Measurements from ENCODE around the gene SEPTIN2. TPM values are rescaled to one million over a fixed set of nuclear protein-coding genes. Genes with fewer than 3 reads are reported as not detected.
"Not testable (repeated sequence)": the region's sequence is repeated elsewhere in the genome, so short reads cannot be mapped to it uniquely, and the experiment has no call there.

SEPTIN2 gene
- total RNA-seq, 2 donors from 2014 or later: 269 to 272 TPM

GRCh38 chr2:241309684-241310117 lies 6.0 kb upstream of the SEPTIN2 start:
- Mint-ChIP-seq H3K4me1 (ENCODE audit: low read depth) (peaks cover 75% of the 10 kb centered on the region), H3K27me3 (ENCODE audit: low read depth) (no peaks in the 10 kb centered on the region), H3K36me3 (ENCODE audit: insufficient read depth in 2 of 2) (peaks cover 0 to 6% of the 10 kb centered on the region in 2 donors), H3K4me3 (peak overlapping the region; percentile 79 to 84), H3K27ac (peak overlapping the region; percentile 83), H3K9me3 (no peaks in the 10 kb centered on the region)
- peak; percentile 91 to 97 for ATAC-seq (replicated peaks in 1 of 2)
- peak; percentile 73 to 78 for DNase-seq

GRCh38 chr2:241310917-241311566 lies 4.7 kb upstream of the SEPTIN2 start:
- Mint-ChIP-seq H3K27ac (peak overlapping the region; percentile 41), H3K27me3 (ENCODE audit: low read depth) (no peaks in the 10 kb centered on the region), H3K9me3 (no peaks in the 10 kb centered on the region), H3K36me3 (ENCODE audit: insufficient read depth in 2 of 2) (peaks cover 0 to 6% of the 10 kb centered on the region in 2 donors), H3K4me3 (peak overlapping the region; percentile 25 to 36), H3K4me1 (ENCODE audit: low read depth) (peaks cover 66% of the 10 kb centered on the region)
- ATAC-seq (replicated peaks in 1 of 2): no peak
- peak in 1 of 2 donors; percentile 13 for DNase-seq

- Mint-ChIP-seq H3K27ac (peak overlapping the region; percentile 59), H3K36me3 (ENCODE audit: insufficient read depth in 2 of 2) (peaks cover 3 to 10% of the 10 kb centered on the region in 2 donors), H3K4me3 (peak overlapping the region; percentile 23 to 36), H3K27me3 (ENCODE audit: low read depth) (no peaks in the 10 kb centered on the region), H3K9me3 (no peaks in the 10 kb centered on the region), H3K4me1 (ENCODE audit: low read depth) (peaks cover 71% of the 10 kb centered on the region)
- DNase-seq (no peak), ATAC-seq (replicated peaks in 1 of 2) (no peak)
Observed at GRCh38 chr2:241312082-241312481, 3.6 kb upstream of the SEPTIN2 start.

GRCh38 chr2:241313543-241314095 lies 2.1 kb upstream of the SEPTIN2 start:
- H3K36me3 Mint-ChIP-seq (ENCODE audit: insufficient read depth in 2 of 2): peaks cover 3 to 22% of the 10 kb centered on the region in 2 donors
- H3K27me3 Mint-ChIP-seq (ENCODE audit: low read depth): no peaks in the 10 kb centered on the region
- DNase-seq (no peak), ATAC-seq (replicated peaks in 1 of 2) (no peak)
- H3K9me3 Mint-ChIP-seq: no peaks in the 10 kb centered on the region
- H3K4me1 Mint-ChIP-seq (ENCODE audit: low read depth): peaks cover 76% of the 10 kb centered on the region
- peak overlapping the region; percentile 90 to 99 for H3K4me3 Mint-ChIP-seq
- peak overlapping the region; percentile 47 for H3K27ac Mint-ChIP-seq

- DNase-seq (no peak), ATAC-seq (replicated peaks in 1 of 2) (no peak)
- Mint-ChIP-seq H3K4me1 (ENCODE audit: low read depth) (peaks cover 76% of the 10 kb centered on the region), H3K9me3 (no peaks in the 10 kb centered on the region), H3K27ac (peak overlapping the region; percentile 47), H3K27me3 (ENCODE audit: low read depth) (no peaks in the 10 kb centered on the region), H3K4me3 (peak overlapping the region; percentile 90 to 99), H3K36me3 (ENCODE audit: insufficient read depth in 2 of 2) (peaks cover 3 to 17% of the 10 kb centered on the region in 2 donors)
Observed at GRCh38 chr2:241314226-241315092, 1.3 kb upstream of the SEPTIN2 start.

GRCh38 chr2:241315093-241315878 lies 439 bp upstream of the SEPTIN2 start, which contains the start of gene HDLBP:
HDLBP (minus strand) TSS chr2:241315672; CDS start chr2:241266869, 48,803 bp downstream.
- Mint-ChIP-seq H3K27ac (peak within 1 kb of the TSS; percentile 96), H3K4me3 (peak within 1 kb of the TSS; percentile 90 to 99), H3K4me1 (ENCODE audit: low read depth) (peaks cover 76% of the 10 kb centered on the region), H3K27me3 (ENCODE audit: low read depth) (no peaks in the 10 kb centered on the region), H3K9me3 (no peaks in the 10 kb centered on the region), H3K36me3 (ENCODE audit: insufficient read depth in 2 of 2) (peaks cover 5 to 22% of the 10 kb centered on the region in 2 donors)
- peak; percentile 83 to 85 for ATAC-seq (replicated peaks in 1 of 2)
- DNase-seq: peak; percentile 100

GRCh38 chr2:241316825-241317224 lies 1.1 kb downstream of the SEPTIN2 start:
- H3K4me3 Mint-ChIP-seq: peak overlapping the region; percentile 90 to 99
- ATAC-seq (replicated peaks in 1 of 2) (no peak), DNase-seq (no peak)
- H3K36me3 Mint-ChIP-seq (ENCODE audit: insufficient read depth in 2 of 2): peaks cover 5 to 31% of the 10 kb centered on the region in 2 donors
- peak overlapping the region; percentile 83 for H3K27ac Mint-ChIP-seq
- H3K27me3 Mint-ChIP-seq (ENCODE audit: low read depth): no peaks in the 10 kb centered on the region
- H3K9me3 Mint-ChIP-seq: no peaks in the 10 kb centered on the region
- peaks cover 76% of the 10 kb centered on the region for H3K4me1 Mint-ChIP-seq (ENCODE audit: low read depth)

- Mint-ChIP-seq H3K4me1 (ENCODE audit: low read depth) (peaks cover 75% of the 10 kb centered on the region), H3K27me3 (ENCODE audit: low read depth) (no peaks in the 10 kb centered on the region), H3K27ac (peak overlapping the region; percentile 83), H3K4me3 (peak overlapping the region; percentile 90 to 99), H3K9me3 (no peaks in the 10 kb centered on the region), H3K36me3 (ENCODE audit: insufficient read depth in 2 of 2) (peaks cover 5 to 31% of the 10 kb centered on the region in 2 donors)
- DNase-seq: no peak
- ATAC-seq (replicated peaks in 1 of 2): no peak
Observed at GRCh38 chr2:241317391-241317790, 1.7 kb downstream of the SEPTIN2 start.

GRCh38 chr2:241318830-241319229 lies 3.1 kb downstream of the SEPTIN2 start:
- Mint-ChIP-seq H3K36me3 (ENCODE audit: insufficient read depth in 2 of 2) (peaks cover 6 to 32% of the 10 kb centered on the region in 2 donors), H3K4me1 (ENCODE audit: low read depth) (peaks cover 70% of the 10 kb centered on the region), H3K27ac (peak overlapping the region; percentile 31), H3K4me3 (peak overlapping the region; percentile 68 to 99)
- not testable (repeated sequence) for H3K27me3 Mint-ChIP-seq (ENCODE audit: low read depth); ATAC-seq (replicated peaks in 1 of 2); H3K9me3 Mint-ChIP-seq; DNase-seq

- ATAC-seq (replicated peaks in 1 of 2): no peak
- no peak for DNase-seq
- Mint-ChIP-seq H3K27me3 (ENCODE audit: low read depth) (no peaks in the 10 kb centered on the region), H3K9me3 (no peaks in the 10 kb centered on the region), H3K27ac (peak overlapping the region; percentile 82), H3K4me1 (ENCODE audit: low read depth) (peaks cover 73% of the 10 kb centered on the region), H3K36me3 (ENCODE audit: insufficient read depth in 2 of 2) (peaks cover 8 to 43% of the 10 kb centered on the region in 2 donors), H3K4me3 (peak overlapping the region; percentile 7 to 70)
Observed at GRCh38 chr2:241320394-241320793, 4.7 kb downstream of the SEPTIN2 start.

- DNase-seq (no peak), ATAC-seq (replicated peaks in 1 of 2) (no peak)
- H3K36me3 Mint-ChIP-seq (ENCODE audit: insufficient read depth in 2 of 2): peaks cover 8 to 46% of the 10 kb centered on the region in 2 donors
- peak overlapping the region; percentile 11 to 70 for H3K4me3 Mint-ChIP-seq
- H3K27ac Mint-ChIP-seq: peak overlapping the region; percentile 82
- no peaks in the 10 kb centered on the region for H3K27me3 Mint-ChIP-seq (ENCODE audit: low read depth)
- H3K9me3 Mint-ChIP-seq: no peaks in the 10 kb centered on the region
- peaks cover 73% of the 10 kb centered on the region for H3K4me1 Mint-ChIP-seq (ENCODE audit: low read depth)
Observed at GRCh38 chr2:241321033-241321432, 5.3 kb downstream of the SEPTIN2 start.

GRCh38 chr2:241321886-241322285 lies 6.2 kb downstream of the SEPTIN2 start:
- ATAC-seq (replicated peaks in 1 of 2): no peak
- Mint-ChIP-seq H3K27me3 (ENCODE audit: low read depth) (no peaks in the 10 kb centered on the region), H3K4me3 (no peak overlapping the region), H3K9me3 (no peaks in the 10 kb centered on the region), H3K27ac (peak overlapping the region; percentile 82), H3K4me1 (ENCODE audit: low read depth) (peaks cover 71% of the 10 kb centered on the region), H3K36me3 (ENCODE audit: insufficient read depth in 2 of 2) (peaks cover 6 to 48% of the 10 kb centered on the region in 2 donors)
- no peak for DNase-seq

Measured in activated T-cell treated with anti-CD3 and anti-CD28 coated beads, Interleukin-2, amount 50 U/mL, for 72 hours (primary cell).